Erythroblast (primary cell): ENCODE measurements around the gene CCDC63.

ENCODE experiments used
- GATA1 ChIP-seq: IDR thresholded peaks from 2 replicates; pipeline ENCODE4 v1.6.1; 2011; ENCODE audit warnings: low read depth, mild to moderate bottlenecking, control low read depth, low read length, moderate library complexity
- POLR2A ChIP-seq: IDR thresholded peaks from 2 replicates; pipeline ENCODE4 v1.6.1; 2011; ENCODE audit warnings: mild to moderate bottlenecking, low read length

DNA sequence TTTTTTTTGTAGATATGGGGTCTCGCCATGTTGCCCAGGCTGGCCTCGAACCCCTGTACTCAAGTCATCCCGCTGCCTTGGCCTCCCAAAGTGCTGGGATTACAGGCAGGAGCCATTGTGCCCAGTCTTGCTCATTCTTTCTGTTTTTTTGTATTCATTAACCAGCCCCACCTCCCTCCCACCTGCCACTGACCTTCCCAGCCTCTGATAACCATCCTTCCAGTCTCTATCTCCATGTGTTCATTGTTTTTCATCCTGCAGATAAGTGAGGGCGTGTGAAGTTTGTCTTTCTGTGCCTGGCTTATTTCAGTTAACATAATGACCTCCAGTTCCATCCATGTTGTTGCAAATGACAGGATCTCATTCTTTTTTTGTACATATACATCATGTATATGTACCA lies 54.6 kb downstream of the CCDC63 start:
- TF ChIP-seq POLR2A = no peak
- no peak for TF ChIP-seq GATA1
